ENCODE results near the gene SCO1.
A peak's percentile ranks its signal among the peaks of the same experiment; 100 is the strongest.
"Not testable (repeated sequence)": the region's sequence is repeated elsewhere in the genome, so short reads cannot be mapped to it uniquely, and the experiment has no call there.

The SCO1 gene

DNA sequence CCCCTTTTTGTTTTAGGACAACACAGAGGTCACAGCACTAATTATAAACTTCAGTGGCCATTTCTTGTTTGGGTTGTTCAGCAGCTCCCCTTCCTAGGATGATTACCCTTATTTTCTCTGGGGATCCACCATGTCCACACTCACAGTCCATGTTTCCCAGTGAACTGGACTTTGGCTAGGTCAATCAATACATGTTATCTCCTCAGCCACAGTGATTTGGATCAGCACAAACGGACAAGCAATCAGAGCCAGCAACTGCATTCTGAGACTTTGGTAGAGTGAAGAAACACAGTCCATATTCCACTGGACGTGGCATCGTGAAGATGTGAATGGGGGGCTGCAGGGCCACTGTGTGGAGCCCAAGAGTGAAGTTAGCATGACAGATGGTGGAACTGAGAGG, 27.9 kb upstream of the SCO1 start:
- no peak for DNase-seq

DNA sequence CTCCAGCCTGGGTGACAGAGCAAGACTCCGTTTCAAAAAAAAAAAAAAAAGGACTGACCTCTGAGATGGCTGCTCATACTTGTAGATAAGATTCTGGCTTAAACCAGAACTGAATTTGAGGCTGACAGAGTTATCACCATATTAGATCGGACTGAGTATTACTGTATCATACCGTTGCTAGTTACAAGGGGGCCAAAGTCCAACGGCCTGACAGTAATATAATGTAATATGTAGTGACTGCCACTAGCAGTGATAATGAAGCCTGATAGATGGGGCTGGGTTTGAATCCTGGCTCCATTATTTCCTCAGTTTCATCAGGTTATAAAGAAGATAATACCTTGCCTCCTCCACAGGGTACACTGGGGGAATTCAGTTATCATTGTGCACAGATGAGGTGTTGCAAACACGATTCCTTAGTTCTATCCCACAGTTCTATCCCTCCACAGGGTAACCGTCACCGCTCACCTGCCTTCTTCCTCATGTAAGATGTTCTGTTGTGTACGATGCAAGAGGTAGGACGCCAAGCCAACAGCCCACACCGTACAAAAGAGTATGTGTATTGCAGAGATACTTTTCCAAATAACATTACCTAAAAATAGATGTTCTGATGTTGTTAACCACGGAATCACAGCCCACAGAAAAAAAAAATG, 27.3 kb upstream of the SCO1 start:
- DNase-seq, result no peak

DNA sequence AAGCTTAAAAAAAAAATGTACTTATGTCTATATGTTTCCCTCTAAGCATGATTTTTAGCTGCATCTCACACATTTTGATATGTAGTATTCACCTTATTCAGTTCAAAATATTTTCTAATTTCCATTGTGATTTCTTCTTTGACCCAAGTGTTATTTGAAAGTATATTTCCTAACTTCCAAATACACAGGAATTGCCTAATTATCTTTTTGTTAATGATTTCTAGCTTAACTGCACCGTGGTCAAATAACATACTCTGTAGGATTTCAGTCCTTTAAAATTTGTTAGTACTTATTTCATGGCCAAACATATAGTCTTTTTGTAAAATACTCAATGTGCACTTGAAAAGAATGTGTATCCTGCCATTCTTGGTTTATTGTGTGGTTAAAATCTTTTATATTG, 21.2 kb upstream of the SCO1 start:
- DNase-seq, result no peak

DNA sequence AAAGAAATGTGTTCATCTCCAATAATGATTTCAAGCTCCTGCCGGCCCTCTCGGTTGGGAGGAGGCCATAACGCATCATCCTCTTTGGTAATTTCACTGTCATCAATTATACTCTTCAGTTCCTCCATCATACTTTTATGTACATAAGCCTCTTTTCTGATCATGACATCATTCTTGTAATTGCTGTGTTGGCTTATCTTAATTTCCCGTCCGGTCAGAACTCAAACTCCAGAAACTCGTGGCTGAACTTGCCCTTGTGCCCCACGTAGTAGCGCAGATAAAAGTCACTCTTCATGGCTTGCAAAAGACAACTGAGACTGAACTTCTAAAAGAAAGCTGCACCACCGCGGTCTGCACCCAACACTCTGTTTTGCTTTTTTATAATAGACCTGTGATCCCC, 18.9 kb upstream of the SCO1 start:
- DNase-seq, result no peak

DNA sequence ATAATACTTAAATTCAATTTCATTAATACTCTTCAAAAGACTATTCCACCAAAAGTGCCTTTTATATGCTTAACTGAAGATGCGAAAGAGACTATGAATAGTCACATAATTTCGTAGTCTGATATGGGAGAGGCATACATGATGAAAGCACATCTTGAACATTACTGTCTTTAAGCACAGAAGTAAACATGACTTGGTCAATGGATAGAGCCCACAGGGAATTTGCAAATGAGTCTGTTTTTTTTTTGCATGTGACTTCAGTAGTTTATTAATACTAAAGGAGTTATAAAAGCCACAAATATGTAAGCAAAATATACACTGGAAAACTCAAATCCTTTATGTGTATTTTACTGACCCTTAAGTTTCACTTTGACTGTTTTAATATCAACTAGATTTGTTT, 16.0 kb upstream of the SCO1 start:
- DNase-seq, result no peak

DNA sequence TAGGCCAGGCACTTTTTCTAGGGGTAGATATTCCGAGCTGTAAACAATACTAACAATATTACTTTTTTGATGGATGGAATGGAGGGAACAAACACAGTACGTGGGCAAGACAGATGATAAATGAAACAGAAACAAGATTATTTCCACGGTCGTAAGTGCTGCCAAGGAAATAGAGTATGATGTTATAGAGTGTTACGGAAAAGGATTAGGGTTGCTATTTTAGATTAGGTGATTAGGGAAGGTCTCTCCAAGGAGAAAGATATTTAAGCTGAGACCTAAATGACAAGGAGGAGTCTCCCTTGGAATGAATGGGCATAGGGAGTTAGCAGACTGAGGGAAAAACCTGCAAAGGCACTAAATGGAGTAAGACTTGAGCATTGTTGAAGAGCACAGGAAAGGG, 8.4 kb upstream of the SCO1 start:
- DNase-seq, result no peak

DNA sequence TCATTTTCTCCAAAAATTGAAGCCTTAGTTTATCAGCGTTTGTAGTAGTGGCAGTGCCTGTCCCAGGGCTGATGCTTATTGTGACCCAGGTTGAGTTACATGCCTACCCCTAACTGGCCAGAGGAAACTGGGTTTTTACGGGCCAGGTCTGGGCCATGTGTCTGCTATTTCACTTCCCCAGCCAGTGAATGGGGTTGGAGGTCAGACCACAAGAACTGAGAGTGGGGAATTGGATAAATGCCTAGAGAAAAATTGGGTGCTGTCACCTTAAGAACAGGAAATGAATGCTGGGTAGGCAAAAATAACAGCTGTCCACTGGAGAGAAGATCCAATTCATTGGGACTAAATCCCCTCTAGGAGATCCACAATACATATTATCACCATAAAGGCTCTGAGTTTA, 5.2 kb upstream of the SCO1 start:
- no peak for DNase-seq

DNA sequence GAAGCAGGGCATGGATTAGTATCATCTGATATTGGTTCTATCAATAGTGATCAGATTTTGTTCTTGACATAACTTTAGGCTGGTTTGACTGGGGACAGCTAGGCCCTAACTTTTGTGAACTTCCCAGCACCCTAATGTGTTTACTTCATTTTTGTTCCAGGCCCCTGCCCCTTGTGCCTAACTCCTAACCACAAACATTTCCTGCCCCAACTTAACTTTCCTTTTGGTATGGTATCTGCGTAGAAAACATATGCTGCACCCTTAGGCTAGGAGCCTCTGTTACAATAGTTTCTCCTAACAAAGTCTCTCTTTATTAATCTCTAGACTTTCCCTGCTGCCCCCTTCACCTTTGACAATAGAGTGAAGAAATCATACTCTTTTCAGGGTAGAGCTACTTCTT, 2.5 kb upstream of the SCO1 start:
- no peak for DNase-seq

DNA sequence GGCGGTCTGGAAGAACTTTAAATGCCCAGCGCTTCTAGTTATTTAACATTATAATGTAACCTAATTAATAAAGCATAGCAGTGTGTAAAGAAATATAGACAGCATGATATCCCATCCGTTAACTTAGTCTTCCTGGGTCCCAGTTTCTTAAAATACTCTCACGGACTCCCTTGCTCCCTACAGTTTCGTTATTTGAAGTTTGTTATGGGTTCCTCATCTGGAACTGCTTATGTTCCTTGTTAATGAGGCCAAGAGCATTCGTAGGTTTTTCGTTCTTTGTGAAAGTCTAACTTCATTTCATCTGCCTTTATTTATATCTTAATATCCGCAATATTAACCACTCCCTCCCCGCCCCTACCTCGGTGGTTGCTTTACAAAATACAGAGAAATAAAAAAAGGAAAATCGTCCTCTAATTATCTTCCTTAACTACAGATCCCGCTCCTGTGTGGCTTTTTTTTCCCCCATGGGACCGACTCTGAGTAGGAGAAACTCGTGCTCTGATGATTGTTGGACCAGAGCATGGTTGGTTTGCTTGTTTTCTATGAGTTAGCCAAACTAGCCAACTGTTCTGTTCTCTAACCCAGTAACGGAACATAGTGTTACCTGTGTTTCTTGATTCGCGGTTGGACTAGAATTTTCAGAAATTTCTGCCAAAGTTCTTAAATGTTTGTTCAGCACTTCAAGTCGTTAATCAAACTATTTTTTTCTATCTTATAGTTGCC, 924 bp upstream of the SCO1 start:
- no peak for DNase-seq

DNA sequence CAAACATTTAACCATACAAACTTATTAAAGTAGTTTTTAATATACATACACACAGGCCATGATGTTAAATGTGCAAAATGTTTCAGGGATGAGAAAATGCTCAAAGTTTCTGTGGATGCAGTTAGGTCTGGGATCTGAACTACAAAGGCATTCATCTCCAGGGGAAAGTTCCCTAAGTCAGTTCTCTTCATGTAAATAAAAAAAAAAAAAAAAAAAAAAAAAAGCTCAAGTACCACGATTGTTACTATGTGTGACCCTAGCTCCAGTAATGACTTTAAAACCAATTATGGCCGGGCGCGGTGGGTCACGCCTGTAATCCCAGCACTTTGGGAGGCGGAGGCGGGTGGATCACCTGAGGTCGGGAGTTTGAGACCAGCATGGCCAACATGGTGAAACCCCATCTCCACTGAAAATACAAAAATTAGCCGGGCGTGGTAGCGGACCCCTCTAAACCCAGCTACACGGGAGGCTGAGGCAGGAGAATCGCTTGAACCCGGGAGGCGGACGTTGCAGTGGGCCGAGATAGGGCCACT, 1.4 kb downstream of the SCO1 start:
- not testable (repeated sequence) for DNase-seq

DNA sequence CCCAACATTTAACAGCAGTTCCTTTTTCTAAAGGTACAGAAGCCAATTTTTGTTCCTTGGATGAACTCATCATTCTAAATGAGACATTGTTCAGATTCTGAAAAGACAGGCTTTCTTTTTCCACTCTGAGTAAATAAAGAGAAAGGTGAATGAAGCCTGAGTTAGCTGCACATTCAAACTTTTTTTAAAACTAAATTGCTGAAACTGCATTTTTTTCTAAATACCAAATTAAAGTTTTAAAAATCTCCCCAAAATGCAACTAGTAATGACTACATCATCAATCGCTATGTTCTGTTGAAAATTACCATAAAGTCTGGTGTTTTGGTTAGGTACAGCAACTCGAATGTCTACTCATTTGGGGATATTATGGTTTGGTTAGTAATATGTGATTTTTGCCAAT, 9.8 kb downstream of the SCO1 start:
- no peak for DNase-seq

DNA sequence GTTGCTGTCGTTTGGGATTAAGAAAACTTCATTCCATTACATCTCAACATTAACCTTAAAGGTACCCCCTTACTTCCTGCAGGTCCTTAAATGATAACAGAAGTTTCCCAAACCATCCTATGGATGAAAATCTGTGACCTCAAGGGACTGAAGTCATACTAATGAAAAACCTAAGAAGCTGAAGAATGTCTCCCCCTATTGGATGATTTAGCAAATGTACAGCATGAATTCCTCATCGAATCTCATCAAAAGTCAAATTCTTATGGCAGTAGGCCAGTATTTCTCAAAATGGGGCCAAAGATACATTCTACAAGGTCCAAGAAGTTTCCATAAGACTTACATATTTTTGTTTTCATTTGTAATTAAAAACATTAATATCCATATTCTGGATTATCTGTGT, 13.5 kb downstream of the SCO1 start:
- DNase-seq, result peak in 1 of 2 experiments; percentile 21

DNA sequence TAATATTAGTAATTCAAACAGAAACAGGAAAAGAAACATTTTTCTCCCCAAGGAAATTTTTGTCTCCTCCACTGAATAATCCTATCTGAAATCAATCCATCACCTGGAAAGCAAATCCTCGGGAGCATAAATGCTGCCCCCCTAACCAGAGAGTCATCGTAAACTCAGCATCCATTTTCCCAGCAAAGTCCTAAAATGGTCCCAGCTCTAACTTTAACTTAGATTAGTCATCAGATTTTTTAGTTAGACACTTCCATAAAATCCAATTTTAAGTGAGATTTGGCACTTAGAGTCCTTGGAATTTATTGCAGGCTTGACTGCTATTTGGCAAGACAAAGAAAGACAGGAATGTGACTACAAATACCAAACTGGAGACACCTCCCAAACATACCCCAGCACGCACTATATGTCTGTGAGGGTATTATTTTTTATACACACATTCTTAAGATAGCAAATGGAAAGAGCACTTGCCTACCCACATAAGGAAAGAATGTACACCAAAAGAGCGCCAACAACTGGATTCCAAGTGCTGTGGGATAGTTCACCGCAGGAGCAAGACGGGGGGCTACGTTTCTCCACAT, 15.4 kb downstream of the SCO1 start:
- DNase-seq, result no peak

DNA sequence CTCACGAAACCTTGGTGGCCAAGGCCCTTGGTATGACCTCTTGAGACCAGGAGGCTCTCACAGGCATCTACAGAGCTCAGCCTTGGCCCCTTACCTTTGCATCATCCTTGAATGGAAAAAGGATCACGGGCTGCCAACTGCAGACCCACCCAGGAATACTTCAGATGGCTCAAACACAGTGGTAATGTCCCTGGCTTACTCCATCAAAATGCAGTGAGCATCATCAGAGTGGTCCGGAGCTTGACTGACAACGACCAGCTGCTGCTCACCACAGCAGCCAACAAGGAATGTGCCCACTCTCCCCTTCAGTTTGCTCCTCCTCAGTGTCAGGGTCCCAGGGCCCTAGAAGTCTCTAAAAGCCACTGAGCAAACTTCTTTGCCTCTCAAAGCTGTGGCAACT, 22.6 kb downstream of the SCO1 start:
- no peak for DNase-seq

DNA sequence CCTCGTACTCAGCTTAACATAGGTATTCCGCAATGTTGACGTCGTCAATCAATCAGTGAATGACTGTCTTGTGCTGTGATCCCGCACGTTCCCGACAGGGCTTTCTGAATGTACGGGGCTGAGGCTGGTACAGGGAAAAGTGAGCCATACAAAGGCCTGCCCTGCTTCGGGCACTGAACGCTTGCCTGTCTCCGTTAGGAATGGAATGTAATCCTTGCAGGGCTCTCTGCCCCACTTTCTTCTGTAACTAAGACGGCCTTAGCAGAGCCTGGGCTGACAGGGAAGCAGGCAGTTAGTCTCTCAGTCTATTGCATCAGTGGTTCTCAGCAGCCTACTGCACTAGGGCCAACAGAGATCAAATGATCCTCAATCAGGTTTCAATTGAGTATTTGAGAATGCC, 24.0 kb downstream of the SCO1 start:
- no peak for DNase-seq

DNA sequence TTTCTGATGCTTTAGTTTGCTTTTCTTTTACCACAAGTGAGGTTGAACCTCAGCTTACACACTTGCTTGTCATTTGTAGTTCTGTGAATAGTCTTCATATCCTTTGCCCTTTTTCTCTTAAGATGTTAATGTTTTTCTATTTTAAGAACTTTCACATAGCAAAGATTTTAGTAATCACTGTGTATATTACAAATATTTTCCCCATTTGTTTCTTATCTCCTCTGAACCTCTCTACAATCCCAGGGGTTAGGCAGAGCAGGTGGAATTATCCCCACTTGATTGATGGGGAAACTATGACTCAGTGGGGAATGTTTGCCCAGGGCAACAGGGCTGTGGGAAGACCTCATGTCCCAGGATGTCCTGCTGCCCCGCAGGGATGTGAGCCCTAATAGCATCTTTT, 28.6 kb downstream of the SCO1 start:
- peak in 1 of 2 experiments; percentile 9 for DNase-seq

DNA sequence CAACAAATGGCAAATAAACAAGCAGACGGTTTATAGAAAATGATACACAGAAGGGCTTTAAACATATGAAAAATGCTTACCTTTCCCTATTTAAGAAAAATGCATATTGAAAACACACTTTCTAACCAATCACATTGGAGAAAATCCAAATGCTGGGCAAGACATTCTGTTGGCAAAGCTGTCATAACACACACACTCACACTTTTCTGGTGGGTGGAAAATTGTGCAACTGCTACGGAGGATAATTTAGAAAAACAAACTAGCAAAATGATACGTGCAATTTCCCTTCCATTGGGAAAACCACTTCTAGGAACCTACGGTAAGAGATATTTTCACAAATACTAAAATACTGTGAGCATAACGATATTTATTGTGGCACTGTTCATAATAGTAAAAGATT, 30.4 kb downstream of the SCO1 start:
- no peak for DNase-seq

DNA sequence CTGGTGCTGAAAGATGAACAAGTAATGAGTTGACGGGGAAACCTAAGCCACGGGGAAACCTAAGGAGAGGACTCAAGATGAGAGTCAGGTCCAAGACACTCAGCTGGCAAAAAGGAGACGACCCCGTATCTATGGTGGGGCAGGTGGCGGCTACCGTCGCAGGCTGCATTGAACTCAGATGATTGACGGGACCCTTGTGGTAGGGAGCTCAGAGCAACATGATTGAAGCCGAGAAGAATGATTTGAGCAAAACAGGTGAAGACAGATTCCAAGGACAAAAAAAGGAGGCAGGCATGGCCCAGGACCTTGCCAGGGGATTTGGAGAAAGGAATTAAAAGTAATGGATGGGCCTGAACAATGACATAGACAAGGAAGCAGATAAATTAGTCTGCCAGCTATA, 32.8 kb downstream of the SCO1 start:
- no peak for DNase-seq

DNA sequence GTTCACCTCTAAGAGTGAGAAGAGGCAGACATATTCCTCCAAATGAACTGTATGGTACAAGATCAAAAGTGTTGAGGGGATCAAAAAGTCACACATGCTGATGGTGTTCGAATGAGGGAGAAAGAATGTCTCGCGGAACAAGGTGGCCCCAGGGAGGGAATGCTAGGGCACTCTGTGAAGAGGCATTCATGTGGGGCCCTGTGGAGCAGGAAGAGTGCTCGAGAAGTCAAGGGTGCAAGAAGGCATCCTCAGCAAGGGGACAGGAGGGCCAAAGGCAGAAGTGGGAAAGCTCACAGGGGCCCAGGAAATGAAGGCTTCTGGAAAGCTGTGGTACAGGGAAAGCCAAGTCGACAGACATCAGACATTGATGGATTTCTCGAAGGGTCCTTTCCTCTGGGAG, 34.1 kb downstream of the SCO1 start:
- no peak for DNase-seq

DNA sequence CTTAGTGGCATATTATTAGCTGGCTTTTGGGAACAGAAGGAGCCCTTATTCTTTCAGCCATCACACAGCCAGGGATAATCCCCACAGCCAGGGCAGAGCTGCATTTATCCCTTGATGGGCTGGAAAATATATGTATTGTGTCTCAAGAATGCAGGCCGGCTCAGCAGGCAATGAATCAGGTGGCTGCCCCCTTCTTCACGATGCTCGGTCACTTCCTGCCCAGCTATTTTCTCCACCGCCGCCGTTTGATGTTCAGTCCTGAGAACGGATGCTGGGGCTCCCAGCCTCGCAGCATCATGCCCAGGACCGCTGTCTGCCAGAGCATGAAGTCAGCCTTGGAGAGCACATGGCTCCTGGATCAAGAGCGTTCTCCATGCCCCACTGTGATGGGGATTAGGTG, 35.9 kb downstream of the SCO1 start:
- no peak for DNase-seq

DNA sequence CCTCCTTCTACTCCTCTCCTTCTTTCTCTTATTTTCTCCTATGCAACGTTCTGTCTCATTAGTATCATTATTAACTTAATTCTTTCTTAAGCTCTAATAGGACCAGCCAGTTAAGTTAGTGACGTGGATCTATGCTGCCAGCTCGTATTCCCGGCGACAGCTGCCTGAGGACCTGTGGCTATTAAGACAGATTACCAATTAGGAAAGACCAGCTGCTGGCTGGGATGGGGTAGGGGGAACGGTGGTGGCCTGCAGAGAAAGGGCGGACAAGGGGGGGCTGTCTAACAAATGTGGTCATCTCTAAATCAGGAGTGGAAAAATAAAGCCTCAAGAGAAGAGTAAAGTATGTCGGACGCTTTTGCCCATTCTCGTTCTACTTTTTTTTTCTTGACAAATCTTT, 39.5 kb downstream of the SCO1 start:
- no peak for DNase-seq

DNA sequence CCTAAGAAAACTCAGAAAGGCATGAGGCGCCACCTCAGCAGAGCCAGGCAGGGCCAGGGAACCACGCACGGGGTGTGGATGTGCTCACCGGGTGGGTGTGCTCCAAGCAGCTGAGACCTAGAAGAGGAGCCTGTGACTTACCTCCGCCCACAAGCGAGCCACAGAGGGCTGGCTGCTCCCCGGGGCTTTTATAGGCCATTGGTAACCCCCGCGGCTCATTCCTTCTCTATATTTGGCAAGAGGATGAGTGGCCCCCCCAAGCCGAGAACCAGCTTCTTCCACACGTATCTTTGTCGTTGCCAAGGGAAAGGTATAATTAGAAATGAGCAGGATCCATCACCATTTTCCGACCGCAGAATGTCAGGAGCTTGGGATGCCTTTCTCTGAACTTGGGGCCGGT, 40.2 kb downstream of the SCO1 start, which contains the start of gene MYH3:
Gene MYH3 (minus strand): TSS at position 162 of the 400 bp plus-strand sequence. CDS start 2,245 bp downstream, outside the sequence.
- DNase-seq, result no peak

DNA sequence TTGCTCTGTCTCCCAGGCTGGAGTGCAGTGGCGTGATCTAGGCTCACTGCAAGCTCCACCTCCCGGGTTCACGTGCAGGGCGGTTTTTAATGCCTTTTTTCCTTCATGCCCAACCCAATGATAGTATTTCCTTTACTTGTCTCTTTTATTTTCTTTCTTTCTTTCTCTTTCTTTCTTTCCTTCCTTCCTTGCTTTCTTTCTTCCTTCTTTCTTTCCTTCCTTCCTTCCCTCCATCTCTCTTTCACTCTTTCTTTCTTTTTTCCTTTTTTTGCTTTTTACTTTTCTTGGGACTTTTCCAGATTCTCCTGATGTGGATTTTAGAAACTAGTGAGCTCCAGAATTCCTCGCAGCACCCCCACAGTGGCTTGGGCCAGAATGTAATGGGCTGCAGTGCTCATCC, 43.3 kb downstream of the SCO1 start:
- no peak for DNase-seq

DNA sequence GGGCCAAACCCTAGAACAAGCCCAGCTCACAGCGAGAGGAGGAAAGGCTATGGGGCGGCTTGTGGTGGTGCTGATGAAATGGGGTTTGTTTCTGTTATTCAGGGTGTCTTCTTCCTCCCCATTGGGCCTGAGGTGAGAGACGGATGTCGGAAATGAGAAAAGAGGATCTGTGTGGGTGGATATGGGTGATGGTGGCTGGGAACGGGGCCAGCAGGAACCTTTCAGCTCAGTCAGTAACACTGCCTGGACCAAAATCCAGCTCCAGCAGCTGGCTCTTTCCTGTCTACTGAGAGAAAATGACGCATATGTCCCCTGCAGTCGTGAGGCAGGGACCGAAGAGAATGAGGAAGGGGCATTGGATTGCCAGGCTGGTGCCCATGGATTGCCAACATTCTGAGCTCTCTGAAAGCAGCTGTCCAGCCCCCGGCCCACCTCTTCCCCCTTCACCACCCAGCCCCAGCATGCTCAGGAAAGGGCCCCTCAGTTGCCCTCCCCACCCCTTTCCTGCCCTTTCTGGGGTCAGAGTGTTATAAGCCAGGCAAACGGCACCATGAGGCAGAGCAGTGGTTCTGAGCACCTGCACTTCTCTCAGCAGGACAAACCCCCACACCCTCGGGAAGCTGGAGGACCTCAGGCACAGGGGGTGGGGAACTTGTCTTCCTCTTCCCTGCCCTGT, 44.2 kb downstream of the SCO1 start:
- DNase-seq, result no peak
